Activated effector memory CD4-positive, alpha-beta T cell treated with Interleukin-2 at 50 U/mL for 16 hours (primary cell): ENCODE data around the gene SENP6.

Experiments used
- DNase-seq: peaks from one replicate; pipeline ENCODE4 v3.0.0-alpha.2; 2020

The SENP6 gene

DNA sequence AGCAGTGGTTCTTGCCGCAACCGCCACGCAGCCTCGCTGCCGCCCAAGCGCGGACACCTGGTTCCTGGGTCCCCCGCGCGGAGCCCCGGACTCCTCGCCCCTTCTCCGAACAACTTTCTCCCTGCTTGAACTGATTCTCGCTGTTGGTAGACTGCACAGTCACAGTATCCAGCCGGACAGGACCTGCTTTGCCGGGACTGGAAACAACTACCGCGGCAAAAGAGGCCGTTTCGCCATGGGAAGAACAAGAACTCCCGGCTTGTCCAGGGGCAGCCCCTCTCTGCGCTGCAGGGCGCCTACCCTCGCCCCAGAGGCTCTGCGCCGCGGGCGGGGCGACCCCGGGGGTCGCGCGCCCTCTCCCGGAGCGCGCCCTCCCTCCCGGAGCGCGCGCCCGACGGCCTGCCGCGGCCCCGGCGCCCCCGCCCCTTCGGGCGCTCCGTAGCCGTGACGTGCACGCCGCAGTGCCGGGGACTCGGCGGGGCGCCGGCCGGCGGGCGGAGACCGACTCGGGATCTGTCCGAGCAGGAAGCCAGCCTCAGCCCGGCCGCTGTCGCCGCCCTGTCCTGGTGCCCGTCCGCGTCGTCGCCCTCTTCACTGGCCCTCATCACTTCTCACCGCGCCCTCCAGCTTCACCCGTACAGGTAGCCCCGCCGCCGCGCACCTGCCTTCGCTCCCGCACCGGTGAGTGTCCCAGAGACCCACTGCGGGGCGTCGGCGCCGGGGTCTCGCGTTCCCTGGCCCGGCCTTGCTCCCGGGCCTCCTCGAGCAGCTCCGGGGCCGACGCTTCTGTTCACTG, 147.3 kb downstream of the SENP6 start, which contains the start of gene MYO6:
MYO6 (plus strand) TSS at position 497 of the 796 bp plus-strand sequence. CDS start 68,309 bp downstream, outside the sequence.
- DNase-seq = peak; percentile 9

DNA sequence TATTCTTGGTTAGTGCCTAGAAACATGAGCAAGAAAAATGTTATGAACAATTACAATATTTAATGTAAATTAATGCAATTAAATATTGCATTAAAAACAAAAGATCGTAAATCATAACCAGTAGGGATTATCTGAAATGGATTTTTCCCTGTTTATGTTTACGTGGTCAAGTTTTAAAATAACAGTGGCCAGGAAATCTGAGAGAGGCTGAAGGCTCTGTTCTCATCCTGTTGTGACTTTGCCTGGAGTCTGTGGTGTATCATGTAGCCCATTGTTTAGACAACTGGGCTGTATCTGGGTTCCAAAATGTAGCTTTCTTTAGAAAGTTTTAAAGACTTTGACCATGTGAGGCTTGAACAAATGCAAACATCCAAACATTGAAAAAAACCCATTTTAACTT, 149.8 kb downstream of the SENP6 start:
- DNase-seq = no peak

DNA sequence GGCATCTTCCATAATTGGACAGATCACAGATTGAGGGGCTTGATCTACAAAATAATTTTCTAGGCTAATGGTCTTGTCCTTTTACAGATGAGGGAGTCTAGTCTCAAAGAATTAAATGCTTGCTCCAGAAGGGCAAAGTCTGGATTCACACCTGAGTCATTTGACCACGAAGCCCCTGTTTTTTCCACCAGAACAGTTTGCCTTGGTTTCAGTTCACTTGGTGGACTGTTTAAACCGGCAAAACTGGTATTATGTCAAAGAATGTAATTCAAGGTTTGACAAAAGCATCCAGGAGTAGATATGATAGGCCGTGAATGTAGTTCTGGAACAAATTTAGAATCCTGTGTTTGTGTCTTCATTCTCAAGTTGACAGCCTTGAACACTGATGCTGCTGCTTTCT, 150.7 kb downstream of the SENP6 start:
- DNase-seq = no peak

DNA sequence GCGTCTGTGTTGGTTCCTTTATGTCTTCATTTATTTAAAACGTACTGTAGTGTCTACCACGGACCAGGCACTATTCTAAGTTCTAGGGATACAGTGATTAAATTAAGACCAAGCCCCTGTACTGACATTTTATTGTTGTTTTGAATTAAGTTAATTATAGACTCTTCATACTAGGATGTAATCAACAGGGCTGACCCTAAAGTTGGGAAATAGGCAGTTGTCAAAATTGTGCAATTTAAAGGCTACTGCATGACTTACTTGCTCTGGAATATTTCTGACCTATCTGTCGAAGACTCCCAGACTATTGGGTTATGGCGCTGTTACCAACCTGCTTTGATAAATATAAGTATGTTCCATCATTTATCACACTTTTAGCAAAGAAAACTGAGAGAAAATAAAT, 154.0 kb downstream of the SENP6 start:
- no peak for DNase-seq

DNA sequence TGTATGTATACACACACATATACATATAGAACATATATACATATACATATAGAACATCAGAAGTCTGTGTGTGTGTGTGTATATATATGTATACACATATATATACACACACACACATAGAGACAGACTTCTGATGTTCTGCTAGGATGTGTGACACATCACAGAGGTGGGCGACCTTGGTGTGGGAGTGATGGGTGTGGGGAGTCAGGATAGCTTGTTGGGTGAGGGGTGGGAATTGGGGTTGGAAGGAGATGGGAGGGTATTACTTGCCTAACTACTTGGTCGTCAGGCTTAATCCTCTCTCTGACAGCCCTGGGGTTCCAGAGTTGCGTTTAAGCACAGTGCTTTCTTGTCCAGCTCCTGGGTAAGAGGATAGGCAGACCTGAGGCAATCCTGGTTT, 155.6 kb downstream of the SENP6 start:
- no peak for DNase-seq

DNA sequence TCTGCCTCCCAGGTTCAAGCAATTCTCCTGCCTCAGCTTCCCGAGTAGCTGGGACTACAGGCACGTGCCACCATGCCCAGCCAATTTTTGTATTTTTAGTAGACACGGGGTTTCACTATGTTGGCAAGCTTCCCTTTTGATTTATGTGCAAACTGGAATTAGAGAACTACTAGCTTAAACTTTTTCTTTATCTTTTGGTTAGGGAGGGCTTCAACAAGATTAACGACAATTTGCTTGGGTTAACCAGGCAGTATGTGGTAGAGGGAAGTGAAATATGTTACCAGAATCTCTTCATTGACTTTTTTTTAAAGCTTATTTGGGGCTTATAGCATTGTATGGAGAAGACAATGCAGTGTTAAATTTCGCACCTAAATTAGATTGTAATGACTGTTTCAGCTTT, 156.4 kb downstream of the SENP6 start:
- no peak for DNase-seq

DNA sequence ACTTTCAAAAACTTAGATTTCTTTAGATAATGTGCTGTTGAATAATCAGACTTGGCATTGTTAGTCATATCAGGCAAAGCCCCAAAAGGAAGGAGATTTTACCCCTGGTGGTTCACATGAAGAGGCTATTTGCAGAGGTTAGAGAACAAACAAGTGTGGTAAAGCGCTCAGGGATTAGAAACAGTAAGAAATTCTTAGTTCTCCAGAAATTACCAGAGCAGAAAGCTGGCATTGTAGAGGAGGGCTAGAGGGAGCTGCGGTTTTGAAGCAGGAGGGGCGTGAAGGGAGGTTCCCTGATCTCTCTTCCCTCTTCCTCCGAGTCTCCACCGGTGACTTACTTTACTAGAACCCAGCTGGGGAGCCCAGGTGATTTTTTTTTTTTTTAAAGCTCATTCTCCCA, 157.5 kb downstream of the SENP6 start:
- no peak for DNase-seq

DNA sequence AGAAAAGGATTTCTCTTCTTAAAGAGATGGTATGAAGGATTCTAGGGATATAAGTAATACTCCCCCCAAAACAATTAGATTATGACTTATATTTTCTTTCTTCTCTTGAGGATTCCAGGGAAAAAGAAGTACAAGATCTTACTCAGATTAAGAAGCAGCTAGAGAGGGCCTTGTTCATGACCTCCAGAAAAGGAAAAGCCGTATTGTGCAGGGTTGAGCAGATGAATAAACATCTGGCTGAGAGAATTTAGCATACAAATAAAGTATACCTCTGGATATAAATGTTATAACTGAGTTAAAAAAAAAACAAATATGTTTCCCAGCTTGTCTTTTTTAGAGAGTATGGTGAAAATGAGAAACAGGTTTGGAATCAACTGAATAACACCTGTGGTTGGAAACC, 158.6 kb downstream of the SENP6 start:
- no peak for DNase-seq

DNA sequence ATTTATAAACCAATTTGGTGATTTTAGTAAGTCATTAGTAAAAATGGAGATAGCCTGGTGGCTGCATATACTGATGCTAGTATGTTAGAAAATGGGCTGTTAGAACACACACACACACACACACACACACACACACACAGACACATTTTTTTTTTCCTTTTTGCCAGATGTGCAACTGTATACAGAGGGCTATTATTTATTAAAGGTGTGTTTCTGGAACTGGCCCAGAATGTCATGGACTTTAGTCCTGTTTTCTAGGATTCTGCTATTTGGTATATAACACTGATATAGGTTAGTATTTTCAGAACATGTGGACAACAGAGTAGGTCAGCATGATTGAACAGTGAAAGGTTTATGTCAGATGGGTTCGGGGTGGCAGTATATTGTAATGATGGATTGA, 159.8 kb downstream of the SENP6 start:
- no peak for DNase-seq

DNA sequence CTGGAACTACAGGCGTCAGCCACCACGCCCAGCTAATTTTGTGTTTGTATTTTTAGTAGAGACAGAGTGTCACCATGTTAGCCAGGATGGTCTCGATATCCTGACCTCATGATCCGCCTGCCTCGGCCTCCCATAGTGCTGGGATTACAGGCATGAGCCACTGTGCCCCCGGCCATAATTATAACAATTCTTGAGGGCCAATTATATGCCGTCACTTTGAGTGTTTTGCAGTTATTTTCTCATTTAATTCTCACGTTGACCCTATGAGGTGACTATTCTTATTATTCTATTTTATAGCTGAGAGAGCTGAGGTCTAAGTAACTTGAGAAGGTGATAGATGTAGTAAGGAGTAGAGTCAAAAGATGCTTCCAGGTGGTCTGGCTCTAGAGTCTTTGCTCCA, 160.4 kb downstream of the SENP6 start:
- no peak for DNase-seq

DNA sequence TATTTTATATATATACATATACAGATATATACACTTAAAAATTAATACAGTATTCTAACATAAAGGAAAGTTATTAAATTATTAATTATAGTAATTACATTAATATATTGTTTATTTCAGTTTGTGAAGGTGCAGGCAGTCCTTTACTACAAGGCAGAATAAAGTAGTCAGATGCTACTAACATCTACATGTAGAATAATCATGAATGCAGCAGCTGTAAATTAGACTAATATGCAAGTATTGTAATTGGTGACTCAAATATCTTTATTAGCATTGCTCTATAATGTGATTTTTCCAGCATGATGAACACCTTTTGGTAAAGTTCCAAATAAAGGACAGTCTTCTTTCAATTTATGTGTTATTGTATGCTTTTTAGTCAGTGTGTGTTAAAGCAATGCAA, 164.7 kb downstream of the SENP6 start:
- no peak for DNase-seq
